GM12875 (cell line): Measurements from ENCODE around the gene LCLAT1.

Experiments
- H3K4me3 ChIP-seq: one replicate; pipeline ENCODE4 v1.5.1; 2011; ENCODE audit warnings: low read depth, low read length, control low read depth
- CTCF ChIP-seq: IDR thresholded peaks from 2 replicates; pipeline ENCODE4 v1.5.1; 2011; ENCODE audit warnings: low read depth, mild to moderate bottlenecking, control low read depth, inconsistent platforms, low read length, moderate library complexity, borderline replicate concordance; ENCODE audit not compliant: insufficient read depth

The LCLAT1 gene

GRCh38 chr2:30588994-30589393 lies 141.9 kb downstream of the LCLAT1 start:
- TF ChIP-seq CTCF: no peak
- H3K4me3 ChIP-seq: no peak overlapping the region

- H3K4me3 ChIP-seq: no peak overlapping the region
- no peak for TF ChIP-seq CTCF
Measured at GRCh38 chr2:30590407-30590806, 143.4 kb downstream of the LCLAT1 start.

- TF ChIP-seq CTCF: no peak
- no peak overlapping the region for H3K4me3 ChIP-seq
Measured at GRCh38 chr2:30591186-30591585, 144.1 kb downstream of the LCLAT1 start.

GRCh38 chr2:30601375-30601774 lies 154.3 kb downstream of the LCLAT1 start:
- H3K4me3 ChIP-seq: no peak overlapping the region
- no peak for TF ChIP-seq CTCF

- TF ChIP-seq CTCF: no peak
- no peak overlapping the region for H3K4me3 ChIP-seq
Measured at GRCh38 chr2:30605197-30605596, 158.2 kb downstream of the LCLAT1 start.

GRCh38 chr2:30608643-30609042 lies 161.6 kb downstream of the LCLAT1 start:
- no peak for TF ChIP-seq CTCF

GRCh38 chr2:30611583-30611982 lies 164.5 kb downstream of the LCLAT1 start:
- no peak for TF ChIP-seq CTCF
- H3K4me3 ChIP-seq: no peak overlapping the region

More at GRCh38 chr2:30608643-30609042, 161.6 kb downstream of the LCLAT1 start:
- no peak overlapping the region for H3K4me3 ChIP-seq
